Thyroid gland (tissue), 4 donors: ENCODE results near the gene TAF1A. TPM values are rescaled to one million over a fixed set of nuclear protein-coding genes. Genes with fewer than 3 reads are reported as not detected.

Source experiments
- DNase-seq, 2 donors: peaks; one replicate each; pipeline ENCODE4 v3.0.0-alpha.2; 2019
- H3K27ac ChIP-seq, 3 donors: fragments of 200-600 bp; sonication (generic); 1 replicate in 2 of 3; 2 replicates in 1 of 3; pipeline ENCODE4 v1.5.1; 2016 to 2019; ENCODE audit warnings: mild to moderate bottlenecking in 1 of 3, moderate library complexity in 1 of 3
- H3K27me3 ChIP-seq: fragments of 200-600 bp; sonication (generic); one replicate; pipeline ENCODE4 v1.5.1; 2019
- H3K36me3 ChIP-seq, 2 donors: fragments of 200-600 bp; sonication (generic); one replicate each; pipeline ENCODE4 v1.5.1; 2016 to 2019
- H3K4me1 ChIP-seq, 2 donors: fragments of 200-600 bp; sonication (generic); one replicate each; pipeline ENCODE4 v1.5.1; 2017 to 2019
- H3K4me3 ChIP-seq, 3 donors: fragments of 200-600 bp; sonication (generic); replicated peaks in 1 of 3; 1 replicate in 2 of 3; 2 replicates in 1 of 3; pipeline ENCODE4 v1.5.1; 2016; ENCODE audit warnings: mild to moderate bottlenecking in 1 of 3
- H3K9me3 ChIP-seq: fragments of 200-600 bp; sonication (generic); one replicate; pipeline ENCODE4 v1.5.1; 2017
- CTCF ChIP-seq, 6 experiments: fragments of 200-600 bp in 3 of 6; fragments of 450-650 bp in 3 of 6; sonication (generic) in 3 of 6; IDR thresholded peaks; one replicate each; pipeline ENCODE4 v1.5.1; 2016 to 2019; ENCODE audit warnings: antibody characterized with exemption in 6 of 6, mild to moderate bottlenecking in 2 of 6, inconsistent platforms in 1 of 6, moderate library complexity in 1 of 6
- POLR2A ChIP-seq, 2 donors: fragments of 450-650 bp; IDR thresholded peaks; one replicate each; pipeline ENCODE4 v1.6.1; 2017; ENCODE audit warnings: antibody characterized with exemption in 2 of 2, mild to moderate bottlenecking in 2 of 2, moderate library complexity in 1 of 2
- WGBS, 2 donors: methylation state at CpG; one replicate each; pipeline ENCODE4 v1.1.5; 2017; 5-methylcytosine and 5-hydroxymethylcytosine counted together
- intact Hi-C: fragments of 100-400 bp; cut with DNase I; formaldehyde crosslinking; loops from one replicate; pipeline ENCODE4 v1.15.1; 2023
- total RNA-seq, 4 donors: library from RNA; depleted of rRNA; stranded (reverse); fragments of >200 nt; gene quantifications; one replicate each; pipeline ENCODE4 v1.2.3, GENCODE V29; 2016

Gene TAF1A
- 10 to 100 TPM in 3 of 4 donors, 1 to 10 TPM in 1; 7.4 to 18.4 (median 15.0) TPM for total RNA-seq

GRCh38 chr1:222589462-222590302 lies at the start of gene TAF1A:
TSS of gene TAF1A (minus strand) at chr1:222589933.
- Histone ChIP-seq H3K4me3 (peak within 1 kb of the TSS; percentile 9 to 58 (median 33)), H3K4me1 (peaks cover 14 to 24% of the 10 kb centered on the region in 2 donors), H3K27ac (peak within 1 kb of the TSS; percentile 42 to 83 (median 65)), H3K36me3 (no peaks in the 10 kb centered on the region), H3K9me3 (no peaks in the 10 kb centered on the region), H3K27me3 (no peaks in the 10 kb centered on the region)
- no peak for TF ChIP-seq CTCF (IDR thresholded peaks at IDR 0.05)
- peak in 1 of 2 donors; percentile 59 for TF ChIP-seq POLR2A (IDR thresholded peaks at IDR 0.05)
- peak; percentile 89 to 91 for DNase-seq
- 0% methylated on average over 40 to 41 of the region's 41 CpGs for WGBS, 2 donors
- intact Hi-C loops: no loop called here

- no peaks in the 10 kb centered on the region for H3K4me1 ChIP-seq
- peak; percentile 53 to 60 for DNase-seq
- no peaks in the 10 kb centered on the region for H3K9me3 ChIP-seq
- peaks cover 11 to 24% of the 10 kb centered on the region in 2 donors for H3K36me3 ChIP-seq
- no peak overlapping the region for H3K4me3 ChIP-seq
- intact Hi-C loops: loop anchor here (5.0 kb wide), 1 partner anchor 172 kb away; no protein-coding TSS in a partner anchor
- TF ChIP-seq CTCF (IDR thresholded peaks at IDR 0.05): peak; percentile 84 to 86 (median 85)
- TF ChIP-seq POLR2A (IDR thresholded peaks at IDR 0.05): no peak
- 38 to 44% methylated on average over 7 of the region's 7 CpGs for WGBS, 2 donors
- H3K27ac ChIP-seq: no peak overlapping the region
- no peaks in the 10 kb centered on the region for H3K27me3 ChIP-seq
Measured at GRCh38 chr1:222634180-222635013, 44.7 kb upstream of the TAF1A start.

- DNase-seq: no peak
- intact Hi-C loops: loop anchor here (5.0 kb wide), 1 partner anchor 170 kb away; no protein-coding TSS in a partner anchor
- Histone ChIP-seq H3K27ac (no peak overlapping the region), H3K9me3 (no peaks in the 10 kb centered on the region), H3K27me3 (no peaks in the 10 kb centered on the region), H3K4me1 (no peaks in the 10 kb centered on the region), H3K36me3 (peaks cover 25 to 39% of the 10 kb centered on the region in 2 donors), H3K4me3 (no peak overlapping the region)
- WGBS, 2 donors: 82 to 84% methylated on average over 2 of the region's 2 CpGs
- no peak for TF ChIP-seq POLR2A (IDR thresholded peaks at IDR 0.05)
- no peak for TF ChIP-seq CTCF (IDR thresholded peaks at IDR 0.05)
Measured at GRCh38 chr1:222632749-222633148, 43.0 kb upstream of the TAF1A start.

- 90 to 91% methylated on average over 3 of the region's 3 CpGs for WGBS, 2 donors
- no peaks in the 10 kb centered on the region for H3K9me3 ChIP-seq
- intact Hi-C loops: loop anchor here (5.0 kb wide), 1 partner anchor 169 kb away; no protein-coding TSS in a partner anchor
- no peak for DNase-seq
- peaks cover 29 to 44% of the 10 kb centered on the region in 2 donors for H3K36me3 ChIP-seq
- no peaks in the 10 kb centered on the region for H3K27me3 ChIP-seq
- no peaks in the 10 kb centered on the region for H3K4me1 ChIP-seq
- no peak overlapping the region for H3K4me3 ChIP-seq
- TF ChIP-seq POLR2A (IDR thresholded peaks at IDR 0.05) (no peak), CTCF (IDR thresholded peaks at IDR 0.05) (no peak)
- H3K27ac ChIP-seq: no peak overlapping the region
Measured at GRCh38 chr1:222631611-222632208, 42.0 kb upstream of the TAF1A start.
